GM18858 (cell line): ENCODE measurements around the gene NLGN4Y.
"Not testable (repeated sequence)": the region's sequence is repeated elsewhere in the genome, so short reads cannot be mapped to it uniquely, and the experiment has no call there.

Experiments used
- ATAC-seq: cut with Tn5 transposase; IDR thresholded peaks from one replicate; pipeline ENCODE4 v1.9.1; 2021; ENCODE audit not compliant: unreplicated experiment

Gene NLGN4Y

DNA sequence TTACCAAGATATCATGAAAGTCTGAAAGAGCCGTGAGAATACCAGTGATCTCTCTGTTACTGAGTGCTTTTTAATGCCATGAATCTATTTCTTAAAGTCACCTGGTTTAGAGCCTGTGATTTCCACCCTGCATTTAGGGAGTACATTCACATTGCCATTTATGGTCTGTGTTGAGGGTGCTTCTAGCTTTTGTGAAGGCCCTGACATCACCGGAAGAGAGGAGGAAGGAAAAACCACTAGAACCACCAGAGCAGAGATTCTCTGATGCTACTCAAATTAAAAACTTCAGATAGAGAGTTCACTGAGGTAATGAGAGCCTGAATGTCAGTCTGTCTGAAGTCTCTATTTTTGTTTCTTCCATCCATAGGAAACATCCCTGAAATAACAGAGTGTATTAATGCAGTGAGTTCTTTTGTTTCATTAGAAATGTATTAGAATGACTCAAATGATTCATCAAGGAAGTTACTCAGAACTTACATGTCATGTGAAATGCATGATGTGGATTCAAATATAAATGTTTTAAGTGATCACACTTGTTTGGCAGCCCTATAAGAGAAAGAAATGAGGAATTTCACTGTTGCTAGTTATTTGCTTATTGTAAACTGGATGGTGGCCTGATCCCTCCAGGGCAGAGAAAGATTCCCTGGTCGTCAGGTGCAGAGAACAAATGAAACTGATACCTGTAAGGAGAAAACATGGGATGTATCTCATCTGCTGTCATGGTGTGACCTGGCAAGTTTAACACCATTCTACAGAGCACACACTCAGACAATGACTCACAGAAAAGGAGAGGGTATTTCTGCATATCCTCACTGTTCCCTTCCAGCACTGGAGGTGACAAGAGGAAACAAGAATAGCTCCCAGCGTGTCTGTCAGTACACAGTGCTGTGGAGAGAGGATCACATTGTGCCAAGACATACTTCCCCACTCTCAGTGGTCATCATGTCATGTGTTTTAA, 310.1 kb downstream of the NLGN4Y start:
- ATAC-seq, result no peak

DNA sequence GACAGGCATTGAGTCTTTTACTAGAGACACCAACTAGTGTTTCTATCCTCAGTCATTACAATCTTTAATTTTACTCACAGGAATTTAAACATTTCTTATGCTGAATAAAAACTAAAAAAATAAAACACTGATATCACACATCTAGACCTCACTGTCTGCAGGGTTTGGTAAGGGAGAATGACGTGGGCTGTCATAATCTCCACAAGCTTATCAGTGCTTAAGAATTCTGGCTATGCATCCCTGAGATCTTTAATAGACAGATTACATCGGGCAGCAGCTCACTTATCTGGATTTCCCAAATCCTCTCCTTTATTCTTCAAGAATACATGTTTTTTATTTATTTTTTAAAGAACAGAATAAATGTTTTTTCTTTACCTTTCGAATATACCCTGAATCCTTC, 313.1 kb downstream of the NLGN4Y start:
- ATAC-seq, result no peak

DNA sequence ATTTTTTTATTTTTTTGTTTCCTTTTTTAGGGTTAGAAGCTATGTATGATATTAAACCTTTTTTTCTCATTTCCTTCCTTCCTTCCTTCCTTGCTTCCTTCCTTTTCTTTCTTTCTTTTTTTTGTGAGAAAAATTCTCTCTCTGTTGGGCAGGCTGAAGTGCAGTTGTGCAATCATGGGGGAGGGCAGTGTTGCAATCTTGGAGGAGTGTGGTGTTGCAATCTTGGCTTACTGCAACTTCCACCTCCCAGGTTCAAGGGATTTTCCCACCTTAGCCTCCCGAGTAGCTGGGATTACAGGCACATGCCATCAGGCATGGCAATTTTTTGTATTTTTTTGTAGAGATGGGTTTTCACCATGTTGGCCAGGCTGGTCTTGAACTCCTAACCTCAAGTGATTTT, 326.4 kb downstream of the NLGN4Y start:
- ATAC-seq, result no peak

DNA sequence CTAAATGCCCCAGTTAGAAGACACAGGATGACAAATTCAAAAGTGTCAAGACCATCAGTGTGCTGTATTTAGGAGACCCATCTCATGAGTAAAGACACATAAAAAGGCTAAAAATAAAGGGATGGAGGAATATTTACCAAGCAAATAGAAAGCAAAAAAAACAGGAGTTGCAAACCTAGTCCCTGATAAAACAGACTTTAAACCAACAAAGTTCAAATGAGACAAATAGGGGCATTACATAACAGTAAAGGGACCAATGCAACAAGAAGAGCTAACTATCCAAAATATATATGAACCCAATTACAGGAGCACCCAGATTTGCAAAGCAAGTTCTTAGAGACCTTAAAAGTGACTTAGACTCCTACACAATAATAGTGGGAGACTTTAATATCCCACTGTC, 336.1 kb downstream of the NLGN4Y start:
- ATAC-seq, result no peak

DNA sequence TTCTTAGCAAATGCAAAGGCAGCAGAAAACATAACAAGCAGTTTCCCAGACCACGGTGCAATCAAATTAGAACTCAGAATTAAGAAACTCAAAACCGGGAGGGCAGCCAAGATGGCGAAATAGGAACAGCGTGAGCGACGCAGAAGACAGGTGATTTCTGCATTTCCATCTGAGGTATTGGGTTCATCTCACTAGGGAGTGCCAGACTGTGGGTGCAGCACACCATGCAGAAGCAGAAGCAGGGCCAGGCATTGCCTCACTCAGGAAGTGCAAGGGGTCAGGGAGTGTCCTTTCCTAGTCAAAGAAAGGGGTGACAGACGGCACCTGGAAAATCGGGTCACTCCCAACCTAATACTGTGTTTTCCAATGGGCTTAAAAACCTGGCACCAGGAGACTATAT, 336.7 kb downstream of the NLGN4Y start:
- not testable (repeated sequence) for ATAC-seq

DNA sequence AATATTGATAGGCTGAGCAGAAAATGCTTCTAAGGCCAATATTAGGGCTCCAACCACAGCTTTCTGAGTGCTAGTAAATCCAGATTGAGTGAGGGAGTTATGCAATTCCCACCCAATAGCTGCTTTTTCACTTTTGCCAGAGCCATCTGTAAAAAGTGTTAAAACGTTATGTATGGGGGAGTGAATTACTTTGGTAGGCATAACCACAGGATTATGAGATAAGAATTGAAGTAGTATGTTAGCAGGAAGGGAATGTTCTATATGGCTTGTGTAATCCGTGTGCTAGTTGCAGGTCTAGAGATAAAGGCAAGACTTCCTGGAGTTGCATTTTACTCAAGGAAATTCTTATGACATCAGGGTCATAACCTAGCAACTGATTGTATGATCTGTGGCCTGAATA, 347.6 kb downstream of the NLGN4Y start:
- no peak for ATAC-seq
